Brain microvascular endothelial cell (primary cell): ENCODE data around the gene CCDC167.

Experiments
- DNase-seq: peaks from one replicate; pipeline ENCODE4 v3.0.0-alpha.2; 2020
- H3K27ac ChIP-seq: fragments of 250-450 bp; sonication (Bioruptor Pico); 2 replicates; pipeline ENCODE4 v1.5.1; 2020; ENCODE audit warnings: mild to moderate bottlenecking, moderate library complexity
- H3K27me3 ChIP-seq: fragments of 250-450 bp; sonication (Bioruptor Pico); replicated peaks from 2 replicates; pipeline ENCODE4 v1.5.1; 2020; ENCODE audit warnings: mild to moderate bottlenecking
- H3K36me3 ChIP-seq: fragments of 250-450 bp; sonication (Bioruptor Pico); replicated peaks from 2 replicates; pipeline ENCODE4 v1.5.1; 2020; ENCODE audit warnings: mild to moderate bottlenecking
- H3K4me3 ChIP-seq: 2 replicates; pipeline ENCODE4 v1.5.1; 2011; ENCODE audit warnings: low read depth, mild to moderate bottlenecking, control low read depth, low read length, moderate library complexity
- CTCF ChIP-seq: IDR thresholded peaks from 2 replicates; pipeline ENCODE4 v1.5.1; 2011; ENCODE audit warnings: low read depth, mild to moderate bottlenecking, moderate library complexity, low read length, control low read depth, inconsistent platforms; ENCODE audit errors: missing control alignments
- in situ Hi-C: cut with HindIII; loops from 2 replicates; pipeline ENCODE4 v1.10.0; 2017; ENCODE audit warnings: low sequenced_read_pairs, low pct_ligation_motif_present

The CCDC167 gene

DNA sequence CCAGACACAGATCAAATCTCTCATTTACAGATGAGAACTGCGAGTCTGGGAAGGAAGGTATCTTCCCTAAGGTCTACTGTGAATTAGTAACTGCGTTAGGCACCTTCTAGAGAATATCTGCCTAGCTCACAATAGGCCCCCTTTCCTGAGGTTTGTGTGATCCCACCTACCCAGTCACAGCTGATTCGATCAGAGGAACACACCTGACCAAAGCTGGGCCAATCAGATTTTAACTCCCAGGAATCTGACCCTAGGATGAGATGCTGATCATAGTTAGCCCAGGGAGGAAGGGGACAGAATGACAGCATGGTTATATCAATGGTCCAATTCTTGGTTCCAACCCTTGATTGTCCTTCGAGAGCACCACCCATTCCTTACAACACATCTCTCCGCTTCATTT is 7.4 kb upstream of the CCDC167 start:
- in situ Hi-C loops = no loop called here
- no peak for TF ChIP-seq CTCF
- H3K27ac ChIP-seq = no peak overlapping the region

GRCh38 chr6:37506479-37506878 is 6.8 kb upstream of the CCDC167 start:
- no peak overlapping the region for H3K27ac ChIP-seq
- no peak overlapping the region for H3K4me3 ChIP-seq
- no peak for TF ChIP-seq CTCF
- no peak for DNase-seq
- H3K27me3 ChIP-seq = peaks cover 2% of the 10 kb centered on the region
- H3K36me3 ChIP-seq = no peaks in the 10 kb centered on the region
- in situ Hi-C loops = no loop called here

More for the DNA sequence above, 7.4 kb upstream of the CCDC167 start:
- H3K4me3 ChIP-seq = no peak overlapping the region
- no peak for DNase-seq
- H3K27me3 ChIP-seq = peaks cover 8% of the 10 kb centered on the region
- H3K36me3 ChIP-seq = no peaks in the 10 kb centered on the region

DNA sequence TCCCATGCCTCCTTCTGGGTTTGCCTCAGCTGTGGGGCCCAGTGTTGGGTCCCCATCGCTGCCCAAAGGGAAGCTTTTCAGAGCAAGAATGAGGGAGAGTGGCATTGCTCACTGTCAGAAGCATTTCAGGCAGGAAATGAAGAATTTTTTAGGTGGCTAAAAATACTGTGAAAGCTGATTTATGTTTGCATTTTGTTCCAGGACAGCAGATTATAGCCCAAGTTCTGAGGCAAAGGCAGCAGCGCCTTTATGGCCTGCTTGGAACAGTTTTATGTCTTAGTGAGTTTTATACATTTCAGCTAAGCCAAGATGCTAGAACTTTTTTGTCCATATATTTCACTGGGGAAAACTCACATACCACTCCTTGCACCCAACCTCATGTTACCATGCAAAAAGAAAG is 4.3 kb upstream of the CCDC167 start:
- DNase-seq = no peak
- H3K4me3 ChIP-seq = no peak overlapping the region
- no peak for TF ChIP-seq CTCF
- H3K27me3 ChIP-seq = no peaks in the 10 kb centered on the region
- in situ Hi-C loops = no loop called here
- H3K27ac ChIP-seq = no peak overlapping the region
- H3K36me3 ChIP-seq = no peaks in the 10 kb centered on the region

DNA sequence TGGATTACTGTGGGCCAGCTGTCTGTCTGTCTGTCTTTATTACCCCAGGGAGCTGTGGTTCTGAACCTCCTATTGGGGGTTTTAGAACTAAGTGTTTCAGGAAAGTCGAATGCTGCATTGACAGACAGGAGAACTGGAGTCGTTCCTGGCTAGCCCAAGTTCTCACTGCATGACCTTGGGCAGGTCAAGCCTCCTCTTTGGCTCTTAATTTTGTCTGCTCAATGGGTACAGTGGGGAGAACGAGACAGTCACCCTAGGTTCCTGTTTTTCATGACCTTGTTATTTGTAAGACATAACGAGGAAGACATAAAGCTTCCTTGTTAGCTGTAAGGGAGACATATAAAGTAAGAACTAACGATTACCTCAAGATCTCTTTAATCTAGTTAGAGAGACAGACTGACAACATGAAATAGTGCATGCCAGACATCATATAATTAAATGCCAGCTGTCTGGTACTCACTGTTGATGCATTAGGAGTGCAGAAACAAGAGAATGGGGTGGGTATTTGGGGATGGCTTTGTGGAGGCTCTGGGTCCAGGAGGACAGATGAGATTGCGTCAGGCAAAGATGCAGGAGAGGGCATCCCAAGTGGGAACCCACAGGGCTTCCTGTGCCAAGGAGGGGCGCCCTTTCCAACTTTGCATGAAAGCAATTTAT is 3.7 kb upstream of the CCDC167 start:
- no peak for DNase-seq
- no peaks in the 10 kb centered on the region for H3K36me3 ChIP-seq
- H3K27ac ChIP-seq = no peak overlapping the region
- no peak for TF ChIP-seq CTCF
- no peaks in the 10 kb centered on the region for H3K27me3 ChIP-seq
- in situ Hi-C loops = no loop called here
- no peak overlapping the region for H3K4me3 ChIP-seq

GRCh38 chr6:37502703-37503291 is 3.1 kb upstream of the CCDC167 start:
- no peaks in the 10 kb centered on the region for H3K27me3 ChIP-seq
- no peak for TF ChIP-seq CTCF
- no peak overlapping the region for H3K27ac ChIP-seq
- H3K4me3 ChIP-seq = no peak overlapping the region
- no peak for DNase-seq
- no peaks in the 10 kb centered on the region for H3K36me3 ChIP-seq
- in situ Hi-C loops = no loop called here
